ENCODE measurements around the gene NSUN6. TPM values are rescaled to one million over a fixed set of nuclear protein-coding genes. Genes with fewer than 3 reads are reported as not detected.

Gene NSUN6
- total and polyA plus RNA-seq, 2 donors (not counting 1 experiment from before 2014, with no cell fraction given): 4.2 to 9.4 TPM

GRCh38 chr10:18687195-18687594 is 35.8 kb upstream of the NSUN6 start:
- no peak overlapping the region for H3K27ac ChIP-seq (ENCODE audit: insufficient read depth, low read length)
- no peak overlapping the region for H3K4me2 ChIP-seq (ENCODE audit: extremely low read depth, insufficient read depth, low read length)
- no peaks in the 10 kb centered on the region for H3K9me3 ChIP-seq (ENCODE audit: control insufficient read depth, insufficient read depth, low read depth, low read length)
- no peak for DNase-seq (ENCODE audit: low read depth in 2 of 2)
- H4K20me1 ChIP-seq (ENCODE audit: control insufficient read depth, extremely low read depth, insufficient read depth, low read length): no peaks in the 10 kb centered on the region
- peaks cover 4% of the 10 kb centered on the region for H3K4me1 ChIP-seq (ENCODE audit: control insufficient read depth, extremely low read depth, insufficient read depth, low read length)
- no peaks in the 10 kb centered on the region for H3K36me3 ChIP-seq (ENCODE audit: control insufficient read depth, insufficient read depth, low read length)
- H3K27me3 ChIP-seq (ENCODE audit: control insufficient read depth, insufficient read depth, low read length): no peaks in the 10 kb centered on the region
- H3K9ac ChIP-seq (ENCODE audit: insufficient read depth, low read length): no peak overlapping the region
- H3K79me2 ChIP-seq (ENCODE audit: control insufficient read depth, insufficient read depth, low read length): no peaks in the 10 kb centered on the region
- no peak overlapping the region for H3K4me3 ChIP-seq (replicated peaks in 1 of 4; ENCODE audit: control extremely low read depth in 1 of 4, insufficient read depth in 1 of 4, low read depth in 3 of 4, low read length in 4 of 4)
- TF ChIP-seq EZH2 (IDR thresholded peaks at IDR 0.05; ENCODE audit: low read length, missing control alignments): no peak
- TF ChIP-seq, protein P1, sequence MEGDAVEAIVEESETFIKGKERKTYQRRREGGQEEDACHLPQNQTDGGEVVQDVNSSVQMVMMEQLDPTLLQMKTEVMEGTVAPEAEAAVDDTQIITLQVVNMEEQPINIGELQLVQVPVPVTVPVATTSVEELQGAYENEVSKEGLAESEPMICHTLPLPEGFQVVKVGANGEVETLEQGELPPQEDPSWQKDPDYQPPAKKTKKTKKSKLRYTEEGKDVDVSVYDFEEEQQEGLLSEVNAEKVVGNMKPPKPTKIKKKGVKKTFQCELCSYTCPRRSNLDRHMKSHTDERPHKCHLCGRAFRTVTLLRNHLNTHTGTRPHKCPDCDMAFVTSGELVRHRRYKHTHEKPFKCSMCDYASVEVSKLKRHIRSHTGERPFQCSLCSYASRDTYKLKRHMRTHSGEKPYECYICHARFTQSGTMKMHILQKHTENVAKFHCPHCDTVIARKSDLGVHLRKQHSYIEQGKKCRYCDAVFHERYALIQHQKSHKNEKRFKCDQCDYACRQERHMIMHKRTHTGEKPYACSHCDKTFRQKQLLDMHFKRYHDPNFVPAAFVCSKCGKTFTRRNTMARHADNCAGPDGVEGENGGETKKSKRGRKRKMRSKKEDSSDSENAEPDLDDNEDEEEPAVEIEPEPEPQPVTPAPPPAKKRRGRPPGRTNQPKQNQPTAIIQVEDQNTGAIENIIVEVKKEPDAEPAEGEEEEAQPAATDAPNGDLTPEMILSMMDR (conservative IDR thresholded peaks at IDR 0.05 in 1 of 2, IDR thresholded peaks at IDR 0.05 in 1 of 2; ENCODE audit: low read depth in 1 of 2, low read length in 2 of 2): no peak
- no peak overlapping the region for H2AFZ ChIP-seq (ENCODE audit: low read length)

- Histone ChIP-seq H3K27ac (ENCODE audit: insufficient read depth, low read length) (no peak overlapping the region), H3K27me3 (ENCODE audit: control insufficient read depth, insufficient read depth, low read length) (no peaks in the 10 kb centered on the region), H3K4me1 (ENCODE audit: control insufficient read depth, extremely low read depth, insufficient read depth, low read length) (peaks cover 9% of the 10 kb centered on the region), H2AFZ (ENCODE audit: low read length) (no peak overlapping the region), H3K36me3 (ENCODE audit: control insufficient read depth, insufficient read depth, low read length) (no peaks in the 10 kb centered on the region), H4K20me1 (ENCODE audit: control insufficient read depth, extremely low read depth, insufficient read depth, low read length) (no peaks in the 10 kb centered on the region), H3K4me2 (ENCODE audit: extremely low read depth, insufficient read depth, low read length) (no peak overlapping the region), H3K9ac (ENCODE audit: insufficient read depth, low read length) (no peak overlapping the region), H3K4me3 (replicated peaks in 1 of 4; ENCODE audit: control extremely low read depth in 1 of 4, insufficient read depth in 1 of 4, low read depth in 3 of 4, low read length in 4 of 4) (no peak overlapping the region), H3K79me2 (ENCODE audit: control insufficient read depth, insufficient read depth, low read length) (no peaks in the 10 kb centered on the region), H3K9me3 (ENCODE audit: control insufficient read depth, insufficient read depth, low read depth, low read length) (no peaks in the 10 kb centered on the region)
- DNase-seq (ENCODE audit: low read depth in 2 of 2): no peak
- TF ChIP-seq, protein P1 (conservative IDR thresholded peaks at IDR 0.05 in 1 of 2, IDR thresholded peaks at IDR 0.05 in 1 of 2; ENCODE audit: low read depth in 1 of 2, low read length in 2 of 2): no peak
- TF ChIP-seq EZH2 (IDR thresholded peaks at IDR 0.05; ENCODE audit: low read length, missing control alignments): no peak
These were observed 34.2 kb upstream of the NSUN6 start for GRCh38 chr10:18685555-18685954.

GRCh38 chr10:18684953-18685352 is 33.6 kb upstream of the NSUN6 start:
- Histone ChIP-seq H3K9ac (ENCODE audit: insufficient read depth, low read length) (no peak overlapping the region), H3K9me3 (ENCODE audit: control insufficient read depth, insufficient read depth, low read depth, low read length) (no peaks in the 10 kb centered on the region), H4K20me1 (ENCODE audit: control insufficient read depth, extremely low read depth, insufficient read depth, low read length) (no peaks in the 10 kb centered on the region), H2AFZ (ENCODE audit: low read length) (no peak overlapping the region), H3K27me3 (ENCODE audit: control insufficient read depth, insufficient read depth, low read length) (no peaks in the 10 kb centered on the region), H3K4me1 (ENCODE audit: control insufficient read depth, extremely low read depth, insufficient read depth, low read length) (peaks cover 9% of the 10 kb centered on the region), H3K79me2 (ENCODE audit: control insufficient read depth, insufficient read depth, low read length) (no peaks in the 10 kb centered on the region), H3K36me3 (ENCODE audit: control insufficient read depth, insufficient read depth, low read length) (no peaks in the 10 kb centered on the region), H3K27ac (ENCODE audit: insufficient read depth, low read length) (no peak overlapping the region), H3K4me2 (ENCODE audit: extremely low read depth, insufficient read depth, low read length) (no peak overlapping the region), H3K4me3 (replicated peaks in 1 of 4; ENCODE audit: control extremely low read depth in 1 of 4, insufficient read depth in 1 of 4, low read depth in 3 of 4, low read length in 4 of 4) (no peak overlapping the region)
- DNase-seq (ENCODE audit: low read depth in 2 of 2): no peak
- TF ChIP-seq, protein P1 (conservative IDR thresholded peaks at IDR 0.05 in 1 of 2, IDR thresholded peaks at IDR 0.05 in 1 of 2; ENCODE audit: low read depth in 1 of 2, low read length in 2 of 2): no peak
- TF ChIP-seq EZH2 (IDR thresholded peaks at IDR 0.05; ENCODE audit: low read length, missing control alignments): no peak

All from fibroblast of lung (primary cell).